Lower leg skin (tissue), 3 donors: ENCODE results near the gene MYRF.

Experiments
- POLR2A ChIP-seq, 2 donors: fragments of 450-650 bp; IDR thresholded peaks; one replicate each; pipeline ENCODE4 v1.6.1; 2016 to 2017; ENCODE audit warnings: antibody characterized with exemption in 2 of 2, mild to moderate bottlenecking in 1 of 2, moderate library complexity in 1 of 2
- TF ChIP-seq, protein P1 (sequence below), 3 donors: fragments of 450-650 bp; IDR thresholded peaks; one replicate each; pipeline ENCODE4 v1.5.1; 2016; ENCODE audit warnings: antibody characterized with exemption in 3 of 3, mild to moderate bottlenecking in 3 of 3, moderate library complexity in 2 of 3

DNA sequence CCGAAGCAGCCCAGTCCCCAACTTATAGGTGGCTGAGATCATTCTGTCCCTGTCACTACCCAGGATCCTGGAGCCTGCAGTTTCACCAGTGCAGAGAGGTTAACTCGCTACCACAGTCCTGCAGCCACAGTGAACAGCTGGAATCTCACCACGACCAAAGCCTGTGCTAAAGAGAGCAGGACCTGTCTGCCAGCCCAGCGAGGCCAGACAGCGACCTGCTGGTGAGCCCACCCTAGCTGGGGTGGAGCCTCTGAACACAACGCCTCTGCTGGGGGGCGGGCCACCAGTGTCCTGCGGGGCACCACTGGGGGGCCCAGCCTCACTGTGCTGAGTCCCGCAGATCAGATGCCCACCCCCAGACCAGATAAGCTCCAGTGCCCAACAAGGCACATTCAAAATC is 39.0 kb upstream of the MYRF start:
- TF ChIP-seq, protein P1, sequence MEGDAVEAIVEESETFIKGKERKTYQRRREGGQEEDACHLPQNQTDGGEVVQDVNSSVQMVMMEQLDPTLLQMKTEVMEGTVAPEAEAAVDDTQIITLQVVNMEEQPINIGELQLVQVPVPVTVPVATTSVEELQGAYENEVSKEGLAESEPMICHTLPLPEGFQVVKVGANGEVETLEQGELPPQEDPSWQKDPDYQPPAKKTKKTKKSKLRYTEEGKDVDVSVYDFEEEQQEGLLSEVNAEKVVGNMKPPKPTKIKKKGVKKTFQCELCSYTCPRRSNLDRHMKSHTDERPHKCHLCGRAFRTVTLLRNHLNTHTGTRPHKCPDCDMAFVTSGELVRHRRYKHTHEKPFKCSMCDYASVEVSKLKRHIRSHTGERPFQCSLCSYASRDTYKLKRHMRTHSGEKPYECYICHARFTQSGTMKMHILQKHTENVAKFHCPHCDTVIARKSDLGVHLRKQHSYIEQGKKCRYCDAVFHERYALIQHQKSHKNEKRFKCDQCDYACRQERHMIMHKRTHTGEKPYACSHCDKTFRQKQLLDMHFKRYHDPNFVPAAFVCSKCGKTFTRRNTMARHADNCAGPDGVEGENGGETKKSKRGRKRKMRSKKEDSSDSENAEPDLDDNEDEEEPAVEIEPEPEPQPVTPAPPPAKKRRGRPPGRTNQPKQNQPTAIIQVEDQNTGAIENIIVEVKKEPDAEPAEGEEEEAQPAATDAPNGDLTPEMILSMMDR (IDR thresholded peaks at IDR 0.05), result no peak
- no peak for TF ChIP-seq POLR2A (IDR thresholded peaks at IDR 0.05)
